ENCODE data around the gene ATP10D.

Gene ATP10D

DNA sequence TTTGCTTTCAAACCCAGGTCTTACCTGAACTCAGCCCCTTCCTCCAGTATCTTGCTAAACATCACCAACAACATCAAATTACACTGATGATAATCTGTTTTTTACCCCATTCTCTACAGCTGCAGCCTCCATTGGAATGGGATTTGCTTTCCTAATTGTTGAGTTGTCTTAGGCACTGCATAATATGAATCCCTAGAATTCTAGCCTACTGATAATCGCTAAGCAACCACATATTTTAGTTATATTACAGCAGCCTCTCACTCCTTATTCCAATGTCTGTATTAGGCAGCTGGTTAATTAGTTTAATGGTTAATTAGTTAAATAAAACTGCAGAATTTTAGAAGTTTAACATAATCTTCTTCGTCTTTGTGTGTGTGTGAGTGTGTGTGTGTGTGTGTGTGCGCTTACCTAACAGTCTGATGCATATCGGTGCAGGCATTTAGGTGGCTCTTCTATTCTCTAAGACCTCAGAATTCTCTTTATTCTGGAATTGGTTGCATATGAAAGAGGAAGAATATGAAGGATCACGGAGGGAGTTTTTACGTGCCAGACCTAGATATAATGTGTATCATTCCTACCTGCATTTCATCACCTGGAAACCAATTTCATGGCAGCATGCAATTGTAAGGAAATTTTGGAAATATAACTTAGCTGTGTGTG lies 16.2 kb upstream of the ATP10D start:
- Histone ChIP-seq H4K20me1 (no peaks in the 10 kb centered on the region), H3K9ac (no peak overlapping the region), H3K4me1 (peaks cover 0 to 17% (median 15%) of the 10 kb centered on the region in 10 experiments; a peak in 17 of 20 replicates), H3K9me3 (replicated peaks in 1 of 11) (no peaks in the 10 kb centered on the region), H3K4me3 (no peak overlapping the region), H3K27ac (no peak overlapping the region), H3K27me3 (no peaks in the 10 kb centered on the region), H3K4me2 (no peak overlapping the region), H3K36me3 (no peaks in the 10 kb centered on the region)
- TF ChIP-seq Cebpa-rat (IDR thresholded peaks at IDR 0.05) = no peak

DNA sequence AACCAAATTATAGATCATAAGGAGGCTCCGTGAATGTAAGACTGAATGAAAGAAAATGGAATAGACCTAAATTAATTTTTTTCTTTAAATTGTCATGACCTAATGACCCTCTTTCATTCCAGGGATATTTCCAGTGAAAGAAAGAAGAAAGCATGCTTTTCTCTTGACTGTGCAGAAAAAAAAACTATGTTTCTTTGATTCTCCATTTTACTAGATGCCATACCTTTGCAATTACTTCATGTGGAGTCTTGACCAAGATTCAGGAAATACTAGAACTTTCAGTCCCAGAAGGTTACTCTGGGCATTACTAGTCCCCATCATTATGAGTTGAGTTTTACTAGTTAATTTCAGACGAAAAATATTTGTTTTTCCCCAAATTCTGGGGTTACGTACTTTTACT lies 15.1 kb upstream of the ATP10D start:
- Histone ChIP-seq H3K27ac (no peak overlapping the region), H3K36me3 (no peaks in the 10 kb centered on the region), H3K4me3 (no peak overlapping the region), H3K27me3 (no peaks in the 10 kb centered on the region), H3K4me2 (no peak overlapping the region), H3K9me3 (replicated peaks in 1 of 11) (no peaks in the 10 kb centered on the region), H4K20me1 (no peaks in the 10 kb centered on the region), H3K4me1 (peaks cover 0 to 6% (median 4%) of the 10 kb centered on the region in 10 experiments; a peak in 11 of 20 replicates), H3K9ac (no peak overlapping the region)
- no peak for TF ChIP-seq Cebpa-rat (IDR thresholded peaks at IDR 0.05)

DNA sequence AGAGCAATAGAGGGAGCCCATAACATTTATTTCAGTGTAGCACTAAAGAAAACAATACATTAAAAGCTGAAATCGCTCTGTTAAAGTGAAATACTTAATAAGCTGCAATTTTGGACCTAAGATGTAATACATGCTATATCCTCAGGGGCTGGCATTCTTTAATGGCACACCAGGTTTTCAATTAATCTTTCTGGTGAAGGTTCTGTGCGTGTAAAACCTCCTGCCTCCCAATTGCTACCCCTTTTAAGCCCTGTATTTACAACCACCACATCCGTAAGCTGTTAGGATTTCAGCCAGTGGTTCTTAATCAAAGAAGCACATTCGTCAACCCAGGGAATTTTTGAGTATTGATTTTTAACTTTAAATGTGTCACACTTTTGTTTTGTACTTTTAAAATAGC lies 14.0 kb upstream of the ATP10D start:
- H3K36me3 ChIP-seq = no peaks in the 10 kb centered on the region
- H4K20me1 ChIP-seq = no peaks in the 10 kb centered on the region
- no peak overlapping the region for H3K4me3 ChIP-seq
- TF ChIP-seq Cebpa-rat (IDR thresholded peaks at IDR 0.05) = no peak
- H3K27me3 ChIP-seq = no peaks in the 10 kb centered on the region
- no peak overlapping the region for H3K4me2 ChIP-seq
- no peaks in the 10 kb centered on the region for H3K9me3 ChIP-seq (replicated peaks in 1 of 11)
- no peak overlapping the region for H3K27ac ChIP-seq
- H3K9ac ChIP-seq = no peak overlapping the region
- no peaks in the 10 kb centered on the region for H3K4me1 ChIP-seq

- TF ChIP-seq Cebpa-rat (IDR thresholded peaks at IDR 0.05) = no peak
- no peak overlapping the region for H3K4me3 ChIP-seq
These were observed 13.5 kb upstream of the ATP10D start for GRCh38 chr4:47471591-47471990.

DNA sequence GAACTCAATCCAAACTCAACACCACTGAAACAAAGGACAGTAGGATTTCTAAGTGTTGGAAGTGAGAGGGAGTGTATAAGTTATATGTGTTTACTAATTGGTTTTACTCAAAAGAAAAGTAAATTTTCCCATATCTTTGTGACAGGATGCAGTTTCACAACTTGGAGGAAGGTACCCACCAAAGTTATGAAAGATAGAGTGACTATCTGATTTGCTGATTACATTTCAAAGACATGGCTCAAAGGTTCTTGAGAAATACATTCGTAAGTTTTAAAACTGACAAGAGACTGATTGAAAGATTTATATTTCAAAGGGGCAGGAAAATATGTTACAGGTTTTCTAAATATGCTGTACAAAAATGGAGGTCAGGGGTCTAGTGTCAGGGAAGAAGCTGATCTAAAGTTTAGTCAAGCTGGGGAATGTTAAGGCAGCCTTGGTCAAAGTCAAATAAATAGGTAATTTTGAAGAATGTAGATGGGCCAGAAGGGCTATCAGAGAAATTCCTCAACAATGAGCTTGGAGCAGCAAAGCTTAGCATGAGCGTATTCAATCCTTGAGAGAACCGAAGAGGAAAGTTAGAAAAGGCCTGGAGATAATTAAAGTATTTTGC lies 11.8 kb upstream of the ATP10D start:
- H3K27ac ChIP-seq = no peak overlapping the region
- no peaks in the 10 kb centered on the region for H3K9me3 ChIP-seq (replicated peaks in 1 of 11)
- H3K27me3 ChIP-seq = no peaks in the 10 kb centered on the region
- no peak overlapping the region for H3K4me2 ChIP-seq
- no peak overlapping the region for H3K9ac ChIP-seq
- no peaks in the 10 kb centered on the region for H4K20me1 ChIP-seq
- no peaks in the 10 kb centered on the region for H3K36me3 ChIP-seq
- no peak for TF ChIP-seq Cebpa-rat (IDR thresholded peaks at IDR 0.05)
- H3K4me3 ChIP-seq = no peak overlapping the region
- H3K4me1 ChIP-seq = no peaks in the 10 kb centered on the region

More at GRCh38 chr4:47471591-47471990, 13.5 kb upstream of the ATP10D start:
- Histone ChIP-seq H3K4me1 (no peaks in the 10 kb centered on the region), H3K9me3 (replicated peaks in 1 of 11) (no peaks in the 10 kb centered on the region), H3K36me3 (no peaks in the 10 kb centered on the region), H3K9ac (no peak overlapping the region), H3K4me2 (no peak overlapping the region), H3K27ac (no peak overlapping the region), H3K27me3 (no peaks in the 10 kb centered on the region), H4K20me1 (no peaks in the 10 kb centered on the region)

GRCh38 chr4:47474799-47475198 lies 10.3 kb upstream of the ATP10D start:
- Histone ChIP-seq H3K4me1 (no peaks in the 10 kb centered on the region), H3K27me3 (no peaks in the 10 kb centered on the region), H3K4me3 (no peak overlapping the region), H4K20me1 (no peaks in the 10 kb centered on the region), H3K9me3 (replicated peaks in 1 of 11) (no peaks in the 10 kb centered on the region), H3K36me3 (no peaks in the 10 kb centered on the region), H3K9ac (no peak overlapping the region), H3K4me2 (no peak overlapping the region), H3K27ac (no peak overlapping the region)
- TF ChIP-seq Cebpa-rat (IDR thresholded peaks at IDR 0.05) = no peak

- Histone ChIP-seq H4K20me1 (no peaks in the 10 kb centered on the region), H3K9ac (no peak overlapping the region), H3K27ac (no peak overlapping the region), H3K36me3 (no peaks in the 10 kb centered on the region), H3K4me2 (no peak overlapping the region), H3K9me3 (replicated peaks in 1 of 11) (no peaks in the 10 kb centered on the region), H3K4me3 (no peak overlapping the region), H3K27me3 (no peaks in the 10 kb centered on the region), H3K4me1 (no peaks in the 10 kb centered on the region)
- no peak for TF ChIP-seq Cebpa-rat (IDR thresholded peaks at IDR 0.05)
These were observed 9.7 kb upstream of the ATP10D start for GRCh38 chr4:47475411-47475810.

GRCh38 chr4:47478804-47479203 lies 6.3 kb upstream of the ATP10D start:
- H3K4me3 ChIP-seq = no peak overlapping the region
- no peaks in the 10 kb centered on the region for H3K27me3 ChIP-seq
- no peak overlapping the region for H3K4me2 ChIP-seq
- H3K9ac ChIP-seq = no peak overlapping the region
- TF ChIP-seq Cebpa-rat (IDR thresholded peaks at IDR 0.05) = no peak
- H3K27ac ChIP-seq = no peak overlapping the region
- no peaks in the 10 kb centered on the region for H3K9me3 ChIP-seq (replicated peaks in 1 of 11)
- peaks cover 0 to 20% (median 6%) of the 10 kb centered on the region in 10 experiments; a peak in 13 of 20 replicates for H3K4me1 ChIP-seq
- H4K20me1 ChIP-seq = no peaks in the 10 kb centered on the region
- H3K36me3 ChIP-seq = no peaks in the 10 kb centered on the region

- Histone ChIP-seq H3K36me3 (no peaks in the 10 kb centered on the region), H3K4me3 (no peak overlapping the region), H3K27ac (peak overlapping the region in 3 of 11 experiments; percentile 27 to 37 (median 30); a peak in 4 of 22 replicates), H3K4me2 (peak overlapping the region in 7 of 11 experiments; percentile 11 to 70 (median 43); a peak in 12 of 22 replicates), H3K9ac (no peak overlapping the region), H4K20me1 (no peaks in the 10 kb centered on the region), H3K9me3 (replicated peaks in 1 of 11) (no peaks in the 10 kb centered on the region), H3K27me3 (peaks cover 0 to 5% (median 0%) of the 10 kb centered on the region in 11 experiments; a peak in 1 of 22 replicates), H3K4me1 (peaks cover 7 to 45% (median 23%) of the 10 kb centered on the region in 10 experiments; a peak in 19 of 20 replicates)
- TF ChIP-seq Cebpa-rat (IDR thresholded peaks at IDR 0.05) = no peak
These were observed 2.7 kb upstream of the ATP10D start for GRCh38 chr4:47482326-47482725.

DNA sequence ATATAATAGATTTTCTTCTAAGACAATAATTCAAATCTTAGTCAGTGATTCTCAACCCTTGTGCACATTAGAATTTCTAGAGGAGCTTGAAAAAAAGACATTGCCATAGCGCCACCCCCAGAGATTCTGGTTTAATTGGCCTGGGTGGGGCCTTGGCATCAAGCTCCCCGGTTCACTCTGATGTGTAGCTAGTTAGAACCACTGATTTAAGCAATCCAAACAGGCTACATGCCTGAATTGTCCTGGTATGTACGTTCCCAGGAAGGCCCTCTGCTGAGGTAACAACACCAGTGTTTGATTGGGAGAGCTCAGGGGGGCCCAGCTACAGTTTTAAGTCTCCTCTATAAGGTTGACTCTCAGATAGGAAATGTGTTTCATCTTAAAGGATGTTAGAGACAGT lies 1.3 kb upstream of the ATP10D start:
- Histone ChIP-seq H3K27ac (no peak overlapping the region), H3K9me3 (replicated peaks in 1 of 11) (peaks cover 0 to 3% (median 0%) of the 10 kb centered on the region in 11 experiments; a peak in 1 of 22 replicates), H3K4me1 (peaks cover 7 to 49% (median 23%) of the 10 kb centered on the region in 10 experiments; a peak in 19 of 20 replicates), H3K36me3 (no peaks in the 10 kb centered on the region), H3K4me3 (no peak overlapping the region), H3K9ac (no peak overlapping the region), H3K27me3 (peaks cover 0 to 5% (median 0%) of the 10 kb centered on the region in 11 experiments; a peak in 1 of 22 replicates), H3K4me2 (peak overlapping the region in 2 of 11 experiments; percentile 79 to 91; a peak in 4 of 22 replicates), H4K20me1 (no peaks in the 10 kb centered on the region)
- no peak for TF ChIP-seq Cebpa-rat (IDR thresholded peaks at IDR 0.05)
